Measurements from ENCODE around the gene CFAP91.

Gene CFAP91

GRCh38 chr3:119664370-119664769 is 38.5 kb upstream of the CFAP91 start:
- no peak for TF ChIP-seq CTCF (conservative IDR thresholded peaks at IDR 0.05; ENCODE audit: low read depth, low read length)
- H3K36me3 ChIP-seq (ENCODE audit: insufficient read depth), result no peaks in the 10 kb centered on the region
- H3K4me2 ChIP-seq, result no peak overlapping the region
- no peaks in the 10 kb centered on the region for H4K20me1 ChIP-seq (ENCODE audit: insufficient read depth)
- peaks cover 10% of the 10 kb centered on the region for H3K4me1 ChIP-seq (ENCODE audit: low read depth, poor library complexity, severe bottlenecking)
- H3K9ac ChIP-seq, result no peak overlapping the region
- H3K79me2 ChIP-seq (ENCODE audit: insufficient read depth, low read depth), result no peaks in the 10 kb centered on the region
- H3K4me3 ChIP-seq (IDR thresholded peaks at IDR 0.05; ENCODE audit: insufficient read depth, low read depth, low read length), result no peak overlapping the region
- H3K27ac ChIP-seq, result no peak overlapping the region
- no peak overlapping the region for H2AFZ ChIP-seq (ENCODE audit: low read depth)
- H3K27me3 ChIP-seq (ENCODE audit: insufficient read depth, low read depth), result no peaks in the 10 kb centered on the region

GRCh38 chr3:119664850-119665379 is 37.9 kb upstream of the CFAP91 start:
- H3K4me2 ChIP-seq, result no peak overlapping the region
- H2AFZ ChIP-seq (ENCODE audit: low read depth), result no peak overlapping the region
- no peak overlapping the region for H3K27ac ChIP-seq

GRCh38 chr3:119665954-119666559 is 36.8 kb upstream of the CFAP91 start:
- Histone ChIP-seq H3K27ac (no peak overlapping the region), H2AFZ (ENCODE audit: low read depth) (no peak overlapping the region), H3K4me3 (IDR thresholded peaks at IDR 0.05; ENCODE audit: insufficient read depth, low read depth, low read length) (no peak overlapping the region), H3K36me3 (ENCODE audit: insufficient read depth) (no peaks in the 10 kb centered on the region), H3K4me2 (no peak overlapping the region), H4K20me1 (ENCODE audit: insufficient read depth) (no peaks in the 10 kb centered on the region), H3K4me1 (ENCODE audit: low read depth, poor library complexity, severe bottlenecking) (peaks cover 10% of the 10 kb centered on the region), H3K9ac (no peak overlapping the region), H3K27me3 (ENCODE audit: insufficient read depth, low read depth) (no peaks in the 10 kb centered on the region), H3K79me2 (ENCODE audit: insufficient read depth, low read depth) (no peaks in the 10 kb centered on the region)
- TF ChIP-seq CTCF (conservative IDR thresholded peaks at IDR 0.05; ENCODE audit: low read depth, low read length), result no peak

More at GRCh38 chr3:119664850-119665379, 37.9 kb upstream of the CFAP91 start:
- H3K4me1 ChIP-seq (ENCODE audit: low read depth, poor library complexity, severe bottlenecking), result peaks cover 10% of the 10 kb centered on the region
- H3K27me3 ChIP-seq (ENCODE audit: insufficient read depth, low read depth), result no peaks in the 10 kb centered on the region
- no peaks in the 10 kb centered on the region for H3K36me3 ChIP-seq (ENCODE audit: insufficient read depth)
- no peak overlapping the region for H3K9ac ChIP-seq
- H4K20me1 ChIP-seq (ENCODE audit: insufficient read depth), result no peaks in the 10 kb centered on the region
- TF ChIP-seq CTCF (conservative IDR thresholded peaks at IDR 0.05; ENCODE audit: low read depth, low read length), result no peak
- no peak overlapping the region for H3K4me3 ChIP-seq (IDR thresholded peaks at IDR 0.05; ENCODE audit: insufficient read depth, low read depth, low read length)
- H3K79me2 ChIP-seq (ENCODE audit: insufficient read depth, low read depth), result no peaks in the 10 kb centered on the region

GRCh38 chr3:119669906-119670570 is 32.8 kb upstream of the CFAP91 start:
- Histone ChIP-seq H3K27me3 (ENCODE audit: insufficient read depth, low read depth) (no peaks in the 10 kb centered on the region), H3K27ac (no peak overlapping the region), H3K9ac (no peak overlapping the region), H3K4me3 (IDR thresholded peaks at IDR 0.05; ENCODE audit: insufficient read depth, low read depth, low read length) (no peak overlapping the region), H4K20me1 (ENCODE audit: insufficient read depth) (no peaks in the 10 kb centered on the region), H3K4me1 (ENCODE audit: low read depth, poor library complexity, severe bottlenecking) (no peaks in the 10 kb centered on the region), H3K79me2 (ENCODE audit: insufficient read depth, low read depth) (peaks cover under 1% of the 10 kb centered on the region; the same call in 1 of the 2 replicates), H3K4me2 (no peak overlapping the region), H2AFZ (ENCODE audit: low read depth) (no peak overlapping the region), H3K36me3 (ENCODE audit: insufficient read depth) (0 out of 2 replicates have a peak, but pooled peaks cover 13% of the 10 kb centered on the region)
- no peak for TF ChIP-seq CTCF (conservative IDR thresholded peaks at IDR 0.05; ENCODE audit: low read depth, low read length)
